ENCODE data around the gene NKD2.

NKD2 gene

GRCh38 chr5:962386-962785 is 46.2 kb upstream of the NKD2 start:
- no peak overlapping the region for H3K4me3 ChIP-seq (replicated peaks; ENCODE audit: low read depth, low read length)
- no peak for TF ChIP-seq CTCF (IDR thresholded peaks at IDR 0.05; ENCODE audit: low read depth, low read length, missing control alignments)
- no peak for DNase-seq (ENCODE audit: extremely low read depth, low read depth)

- H3K4me3 ChIP-seq (replicated peaks; ENCODE audit: low read depth, low read length): no peak overlapping the region
- TF ChIP-seq CTCF (IDR thresholded peaks at IDR 0.05; ENCODE audit: low read depth, low read length, missing control alignments): no peak
- no peak for DNase-seq (ENCODE audit: extremely low read depth, low read depth)
Measured at GRCh38 chr5:962801-963200, 45.8 kb upstream of the NKD2 start.

GRCh38 chr5:963310-963672 is 45.3 kb upstream of the NKD2 start:
- no peak for DNase-seq (ENCODE audit: extremely low read depth, low read depth)
- H3K4me3 ChIP-seq (replicated peaks; ENCODE audit: low read depth, low read length): no peak overlapping the region
- no peak for TF ChIP-seq CTCF (IDR thresholded peaks at IDR 0.05; ENCODE audit: low read depth, low read length, missing control alignments)

- peak; percentile 86 for DNase-seq (ENCODE audit: extremely low read depth, low read depth)
- H3K4me3 ChIP-seq (replicated peaks; ENCODE audit: low read depth, low read length): peak overlapping the region; percentile 16; the same call in 1 of the 2 replicates
- TF ChIP-seq CTCF (IDR thresholded peaks at IDR 0.05; ENCODE audit: low read depth, low read length, missing control alignments): no peak
Measured at GRCh38 chr5:963673-964531, 44.7 kb upstream of the NKD2 start.

GRCh38 chr5:964821-965220 is 43.8 kb upstream of the NKD2 start:
- DNase-seq (ENCODE audit: extremely low read depth, low read depth): no peak
- H3K4me3 ChIP-seq (replicated peaks; ENCODE audit: low read depth, low read length): no peak overlapping the region
- TF ChIP-seq CTCF (IDR thresholded peaks at IDR 0.05; ENCODE audit: low read depth, low read length, missing control alignments): no peak

- no peak for DNase-seq (ENCODE audit: extremely low read depth, low read depth)
- TF ChIP-seq CTCF (IDR thresholded peaks at IDR 0.05; ENCODE audit: low read depth, low read length, missing control alignments): no peak
Measured at GRCh38 chr5:965604-966344, 42.8 kb upstream of the NKD2 start.

More at GRCh38 chr5:965604-966344, 42.8 kb upstream of the NKD2 start:
- H3K4me3 ChIP-seq (replicated peaks; ENCODE audit: low read depth, low read length): no peak overlapping the region
